Limb (tissue), 2 donors: ENCODE results near the gene SGMS1.
"Not testable (repeated sequence)": the region's sequence is repeated elsewhere in the genome, so short reads cannot be mapped to it uniquely, and the experiment has no call there.

Source experiments
- DNase-seq, 2 donors: peaks; one replicate each; pipeline ENCODE4 v3.0.0-alpha.2; 2016; ENCODE audit errors: extremely low spot score in 2 of 2

Gene SGMS1

GRCh38 chr10:50560370-50560769 is 63.4 kb downstream of the SGMS1 start:
- no peak for DNase-seq

- DNase-seq: no peak
Observed at GRCh38 chr10:50558371-50558770, 65.4 kb downstream of the SGMS1 start.

GRCh38 chr10:50557130-50557682 is 66.5 kb downstream of the SGMS1 start:
- no peak for DNase-seq

GRCh38 chr10:50556237-50557120 is 67.3 kb downstream of the SGMS1 start:
- no peak for DNase-seq

- DNase-seq: no peak
Observed at GRCh38 chr10:50554995-50555568, 68.7 kb downstream of the SGMS1 start.

GRCh38 chr10:50554376-50554994 is 69.3 kb downstream of the SGMS1 start:
- DNase-seq: no peak

- no peak for DNase-seq
Observed at GRCh38 chr10:50552771-50553535, 70.8 kb downstream of the SGMS1 start.

- DNase-seq: no peak
Observed at GRCh38 chr10:50552308-50552707, 71.4 kb downstream of the SGMS1 start.

- no peak for DNase-seq
Observed at GRCh38 chr10:50551894-50552293, 71.9 kb downstream of the SGMS1 start.

GRCh38 chr10:50550291-50550839 is 73.4 kb downstream of the SGMS1 start:
- no peak for DNase-seq

- not testable (repeated sequence) for DNase-seq
Observed at GRCh38 chr10:50549186-50549585, 74.6 kb downstream of the SGMS1 start.

GRCh38 chr10:50548481-50548880 is 75.3 kb downstream of the SGMS1 start:
- DNase-seq: not testable (repeated sequence)

GRCh38 chr10:50546287-50546686 is 77.5 kb downstream of the SGMS1 start:
- DNase-seq: not testable (repeated sequence)

- no peak for DNase-seq
Observed at GRCh38 chr10:50545846-50546245, 77.9 kb downstream of the SGMS1 start.

- no peak for DNase-seq
Observed at GRCh38 chr10:50544857-50545429, 78.8 kb downstream of the SGMS1 start.

- DNase-seq: no peak
Observed at GRCh38 chr10:50544095-50544856, 79.5 kb downstream of the SGMS1 start.

- DNase-seq: no peak
Observed at GRCh38 chr10:50542871-50543270, 80.9 kb downstream of the SGMS1 start.

GRCh38 chr10:50541921-50542320 is 81.8 kb downstream of the SGMS1 start:
- no peak for DNase-seq

GRCh38 chr10:50541317-50541716 is 82.4 kb downstream of the SGMS1 start:
- no peak for DNase-seq

GRCh38 chr10:50540826-50541122 is 83.0 kb downstream of the SGMS1 start:
- no peak for DNase-seq
